Measurements from ENCODE around the gene PPP2R3A.

GRCh38 chr3:136134091-136134490 lies 168.6 kb downstream of the PPP2R3A start:
- TF ChIP-seq CTCF (conservative IDR thresholded peaks at IDR 0.05; ENCODE audit: low read length): no peak
- TF ChIP-seq EZH2phosphoT487 (IDR thresholded peaks at IDR 0.05; ENCODE audit: borderline replicate concordance): no peak

Measured in Loucy (cell line).